Measurements from ENCODE around the gene TTC8.

DNA sequence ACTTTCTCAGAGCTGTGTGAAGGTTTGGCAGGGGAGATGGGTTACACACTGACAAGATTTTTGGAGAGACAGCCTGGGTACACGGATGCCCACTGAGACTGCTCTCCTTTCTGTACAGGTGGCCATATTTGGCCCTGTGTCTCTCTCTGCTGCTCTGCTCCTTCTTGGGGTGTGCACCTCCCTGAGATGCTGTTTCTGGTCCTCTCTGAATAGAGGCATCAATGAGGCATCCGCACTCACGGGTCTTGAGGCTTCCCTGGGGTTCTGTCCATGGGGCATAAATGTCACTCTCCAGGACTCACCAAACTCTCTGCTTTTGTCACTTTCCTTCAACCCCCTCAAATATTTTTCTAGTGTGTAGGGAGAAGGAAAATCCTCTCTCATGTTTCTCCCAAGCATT, 77.5 kb downstream of the TTC8 start:
- TF ChIP-seq, protein P1, sequence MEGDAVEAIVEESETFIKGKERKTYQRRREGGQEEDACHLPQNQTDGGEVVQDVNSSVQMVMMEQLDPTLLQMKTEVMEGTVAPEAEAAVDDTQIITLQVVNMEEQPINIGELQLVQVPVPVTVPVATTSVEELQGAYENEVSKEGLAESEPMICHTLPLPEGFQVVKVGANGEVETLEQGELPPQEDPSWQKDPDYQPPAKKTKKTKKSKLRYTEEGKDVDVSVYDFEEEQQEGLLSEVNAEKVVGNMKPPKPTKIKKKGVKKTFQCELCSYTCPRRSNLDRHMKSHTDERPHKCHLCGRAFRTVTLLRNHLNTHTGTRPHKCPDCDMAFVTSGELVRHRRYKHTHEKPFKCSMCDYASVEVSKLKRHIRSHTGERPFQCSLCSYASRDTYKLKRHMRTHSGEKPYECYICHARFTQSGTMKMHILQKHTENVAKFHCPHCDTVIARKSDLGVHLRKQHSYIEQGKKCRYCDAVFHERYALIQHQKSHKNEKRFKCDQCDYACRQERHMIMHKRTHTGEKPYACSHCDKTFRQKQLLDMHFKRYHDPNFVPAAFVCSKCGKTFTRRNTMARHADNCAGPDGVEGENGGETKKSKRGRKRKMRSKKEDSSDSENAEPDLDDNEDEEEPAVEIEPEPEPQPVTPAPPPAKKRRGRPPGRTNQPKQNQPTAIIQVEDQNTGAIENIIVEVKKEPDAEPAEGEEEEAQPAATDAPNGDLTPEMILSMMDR (conservative IDR thresholded peaks at IDR 0.05 in 1 of 2, IDR thresholded peaks at IDR 0.05 in 1 of 2; ENCODE audit: extremely low read depth in 1 of 2, insufficient read depth in 1 of 2, low read depth in 1 of 2, low read length in 2 of 2) = no peak
- no peak for TF ChIP-seq EZH2 (IDR thresholded peaks at IDR 0.05; ENCODE audit: borderline replicate concordance, low read length)
